Stimulated activated memory B cell treated with anti-CD40 and anti-IgM and Interleukin-4, amounts not matched to agents 10 μg/mL and 1 μg/mL and 100 μg/mL, for 72 hours (primary cell): ENCODE measurements around the gene TIGD4.

Experiments used
- ATAC-seq: fragments of 150-1000 bp; cut with Tn5 transposase; 2 replicates; pipeline ENCODE4 v1.10.0; 2021
- H3K27ac Mint-ChIP-seq: one replicate; pipeline ENCODE4 v1.8.0; 2022; ENCODE audit warnings: mild to moderate bottlenecking, mixed read lengths
- H3K27me3 Mint-ChIP-seq: one replicate; pipeline ENCODE4 v1.8.0; 2022; ENCODE audit warnings: mixed read lengths
- H3K36me3 Mint-ChIP-seq: one replicate; pipeline ENCODE4 v1.8.0; 2022; ENCODE audit warnings: mixed read lengths
- H3K4me1 Mint-ChIP-seq: one replicate; pipeline ENCODE4 v1.8.0; 2022; ENCODE audit warnings: mixed read lengths
- H3K4me3 Mint-ChIP-seq: one replicate; pipeline ENCODE4 v1.8.0; 2022; ENCODE audit warnings: mild to moderate bottlenecking, moderate library complexity, mixed read lengths
- H3K9me3 Mint-ChIP-seq: one replicate; pipeline ENCODE4 v1.8.0; 2022; ENCODE audit warnings: mixed read lengths

The TIGD4 gene

GRCh38 chr4:152748619-152749018, 30.9 kb downstream of the TIGD4 start:
- H3K4me3 Mint-ChIP-seq: no peak overlapping the region
- H3K36me3 Mint-ChIP-seq: no peaks in the 10 kb centered on the region
- ATAC-seq: no peak
- peaks cover 23% of the 10 kb centered on the region for H3K27me3 Mint-ChIP-seq
- no peak overlapping the region for H3K27ac Mint-ChIP-seq
- H3K9me3 Mint-ChIP-seq: peaks cover 3% of the 10 kb centered on the region
- no peaks in the 10 kb centered on the region for H3K4me1 Mint-ChIP-seq

DNA sequence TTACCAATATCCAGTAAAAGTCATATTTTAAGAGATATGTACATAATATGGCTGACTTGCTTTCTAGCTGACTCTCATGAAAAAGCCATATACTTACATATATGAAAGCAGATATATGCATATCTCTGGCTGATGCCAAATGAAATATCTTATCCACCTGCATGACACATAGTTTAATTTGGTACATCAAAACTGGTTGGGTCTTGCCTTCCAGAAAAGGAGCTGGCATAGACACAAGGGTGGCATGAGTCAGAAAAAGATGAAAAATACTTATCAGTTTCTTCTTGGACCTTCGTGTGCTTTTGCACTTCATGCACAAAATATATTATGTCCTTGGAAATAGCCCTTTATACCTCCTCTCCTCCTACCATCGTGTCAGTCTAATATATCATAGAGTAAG, 32.1 kb downstream of the TIGD4 start:
- no peak overlapping the region for H3K4me3 Mint-ChIP-seq
- peaks cover 2% of the 10 kb centered on the region for H3K9me3 Mint-ChIP-seq
- H3K27ac Mint-ChIP-seq: no peak overlapping the region
- ATAC-seq: no peak
- no peaks in the 10 kb centered on the region for H3K36me3 Mint-ChIP-seq
- no peaks in the 10 kb centered on the region for H3K4me1 Mint-ChIP-seq
- H3K27me3 Mint-ChIP-seq: peaks cover 23% of the 10 kb centered on the region

- Mint-ChIP-seq H3K9me3 (no peaks in the 10 kb centered on the region), H3K4me3 (no peak overlapping the region), H3K4me1 (peaks cover 17% of the 10 kb centered on the region), H3K36me3 (no peaks in the 10 kb centered on the region), H3K27me3 (peaks cover 1% of the 10 kb centered on the region), H3K27ac (no peak overlapping the region)
- ATAC-seq: no peak
Measured at GRCh38 chr4:152738827-152739226, 40.7 kb downstream of the TIGD4 start.

GRCh38 chr4:152735906-152736305, 43.6 kb downstream of the TIGD4 start:
- Mint-ChIP-seq H3K4me3 (no peak overlapping the region), H3K27me3 (no peaks in the 10 kb centered on the region)

DNA sequence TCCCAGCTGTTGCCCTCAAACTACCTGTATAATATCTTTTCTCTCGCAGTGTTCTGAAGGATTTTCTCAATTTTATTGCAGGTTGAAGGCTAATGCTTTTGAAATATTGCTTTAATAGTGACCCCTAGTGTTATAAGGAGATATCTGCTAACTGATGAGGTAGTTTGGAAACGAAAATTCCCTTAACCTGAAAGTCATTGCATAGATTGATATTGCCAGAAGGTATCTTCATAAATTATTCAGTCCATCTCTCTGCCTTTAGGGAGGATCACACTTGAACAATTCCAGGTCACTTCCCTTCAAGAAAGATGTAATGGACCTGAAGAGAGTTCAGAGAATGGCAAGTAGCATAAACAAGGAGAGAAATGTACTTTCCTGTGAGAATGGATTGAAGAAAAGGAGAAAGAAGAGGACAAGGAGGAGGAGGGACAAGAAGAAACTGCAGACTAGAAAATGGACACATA, 44.1 kb downstream of the TIGD4 start:
- no peaks in the 10 kb centered on the region for H3K27me3 Mint-ChIP-seq
- H3K4me3 Mint-ChIP-seq: no peak overlapping the region
- peak overlapping the region; percentile 33 for H3K27ac Mint-ChIP-seq
- H3K36me3 Mint-ChIP-seq: no peaks in the 10 kb centered on the region
- no peak for ATAC-seq
- no peaks in the 10 kb centered on the region for H3K9me3 Mint-ChIP-seq
- H3K4me1 Mint-ChIP-seq: peaks cover 21% of the 10 kb centered on the region

More at GRCh38 chr4:152735906-152736305, 43.6 kb downstream of the TIGD4 start:
- no peaks in the 10 kb centered on the region for H3K36me3 Mint-ChIP-seq
- ATAC-seq: no peak
- no peaks in the 10 kb centered on the region for H3K9me3 Mint-ChIP-seq
- peaks cover 21% of the 10 kb centered on the region for H3K4me1 Mint-ChIP-seq
- H3K27ac Mint-ChIP-seq: peak overlapping the region; percentile 33

DNA sequence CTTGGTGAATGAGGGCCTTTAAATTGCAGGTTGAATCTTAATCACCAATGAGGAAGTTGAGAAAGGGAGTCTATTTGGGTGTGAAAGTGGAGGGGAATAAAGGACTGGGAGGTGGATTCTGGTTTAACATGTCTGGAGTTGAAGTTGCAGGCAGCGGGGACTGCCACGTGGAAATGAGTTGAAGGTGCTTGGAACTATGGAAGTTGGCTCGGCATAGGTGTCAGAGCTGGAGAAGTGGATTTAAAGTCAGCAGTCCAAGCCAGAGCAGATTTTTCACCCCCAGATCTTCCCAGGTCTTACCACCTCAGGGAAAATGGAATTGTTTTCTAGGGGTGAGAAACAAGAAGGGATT, 44.9 kb downstream of the TIGD4 start:
- H3K36me3 Mint-ChIP-seq: no peaks in the 10 kb centered on the region
- no peaks in the 10 kb centered on the region for H3K9me3 Mint-ChIP-seq
- peak overlapping the region; percentile 22 for H3K27ac Mint-ChIP-seq
- H3K4me3 Mint-ChIP-seq: no peak overlapping the region
- peaks cover 21% of the 10 kb centered on the region for H3K4me1 Mint-ChIP-seq
- no peak for ATAC-seq
- no peaks in the 10 kb centered on the region for H3K27me3 Mint-ChIP-seq

DNA sequence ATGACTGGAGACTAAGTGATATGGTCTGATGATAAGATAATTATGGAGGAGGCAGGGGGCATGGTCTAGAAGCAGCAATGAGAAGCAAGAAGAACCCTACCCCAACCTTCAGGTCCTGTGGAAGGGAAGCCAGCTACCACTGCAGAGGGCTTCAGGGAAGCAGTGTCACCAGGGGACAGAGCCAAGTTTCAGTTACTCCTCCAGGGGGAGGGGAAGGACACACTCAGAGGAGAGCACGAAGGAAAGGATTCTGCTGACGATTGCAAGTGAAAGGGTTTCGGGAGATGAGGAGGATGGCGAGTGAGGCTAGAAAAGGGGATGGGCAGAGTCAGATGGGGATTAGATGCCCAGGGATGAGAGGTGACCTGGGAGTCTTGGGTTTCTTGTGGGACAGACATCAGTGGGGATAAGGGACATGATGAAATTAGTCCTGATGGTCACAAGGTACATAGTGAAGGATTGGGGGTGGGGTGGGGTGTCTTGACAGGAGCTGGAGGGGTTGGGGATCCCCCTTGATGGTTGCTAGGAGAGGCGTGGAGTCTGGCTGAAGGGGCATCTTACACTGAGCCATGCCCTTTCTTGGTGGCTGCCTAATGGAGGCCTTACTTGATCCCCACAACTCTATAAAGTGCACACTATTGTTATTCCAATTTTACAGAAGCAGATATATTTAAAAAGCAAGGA, 45.4 kb downstream of the TIGD4 start:
- peak overlapping the region; percentile 22 for H3K27ac Mint-ChIP-seq

DNA sequence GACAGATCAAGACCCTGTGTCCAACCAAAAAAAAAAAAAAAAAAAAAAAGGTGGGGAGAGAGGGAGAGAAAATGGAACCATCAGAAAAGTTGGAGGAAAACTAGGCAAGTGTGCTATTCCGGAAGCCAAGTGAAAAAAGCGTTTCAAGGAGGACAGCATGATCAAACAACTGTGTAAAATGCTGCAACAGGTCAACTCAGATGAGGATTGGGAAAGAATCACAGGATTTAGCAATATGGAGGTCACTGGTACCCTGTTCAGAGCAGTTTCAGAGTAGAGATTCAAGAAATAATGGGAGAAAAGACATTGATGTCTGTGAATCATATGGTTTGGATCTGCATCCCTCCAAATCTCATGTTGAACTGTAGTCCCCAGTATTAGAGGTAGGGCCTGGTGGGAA, 47.5 kb downstream of the TIGD4 start:
- H3K4me3 Mint-ChIP-seq: no peak overlapping the region
- ATAC-seq: no peak
- no peak overlapping the region for H3K27ac Mint-ChIP-seq
- H3K9me3 Mint-ChIP-seq: no peaks in the 10 kb centered on the region
- no peaks in the 10 kb centered on the region for H3K36me3 Mint-ChIP-seq
- H3K4me1 Mint-ChIP-seq: peaks cover 34% of the 10 kb centered on the region
- H3K27me3 Mint-ChIP-seq: no peaks in the 10 kb centered on the region

More for the DNA sequence above, 45.4 kb downstream of the TIGD4 start:
- Mint-ChIP-seq H3K36me3 (no peaks in the 10 kb centered on the region), H3K4me3 (no peak overlapping the region), H3K27me3 (no peaks in the 10 kb centered on the region), H3K4me1 (peaks cover 21% of the 10 kb centered on the region), H3K9me3 (no peaks in the 10 kb centered on the region)
- no peak for ATAC-seq

GRCh38 chr4:152729466-152729865, 50.1 kb downstream of the TIGD4 start:
- ATAC-seq: no peak
- Mint-ChIP-seq H3K27me3 (no peaks in the 10 kb centered on the region), H3K4me3 (no peak overlapping the region), H3K9me3 (no peaks in the 10 kb centered on the region), H3K27ac (no peak overlapping the region), H3K4me1 (peaks cover 23% of the 10 kb centered on the region), H3K36me3 (no peaks in the 10 kb centered on the region)

- peak overlapping the region; percentile 13 for H3K27ac Mint-ChIP-seq
- no peak overlapping the region for H3K4me3 Mint-ChIP-seq
- H3K9me3 Mint-ChIP-seq: no peaks in the 10 kb centered on the region
- H3K27me3 Mint-ChIP-seq: no peaks in the 10 kb centered on the region
- no peaks in the 10 kb centered on the region for H3K36me3 Mint-ChIP-seq
- no peak for ATAC-seq
- H3K4me1 Mint-ChIP-seq: peaks cover 12% of the 10 kb centered on the region
Measured at GRCh38 chr4:152728343-152728742, 51.2 kb downstream of the TIGD4 start.

DNA sequence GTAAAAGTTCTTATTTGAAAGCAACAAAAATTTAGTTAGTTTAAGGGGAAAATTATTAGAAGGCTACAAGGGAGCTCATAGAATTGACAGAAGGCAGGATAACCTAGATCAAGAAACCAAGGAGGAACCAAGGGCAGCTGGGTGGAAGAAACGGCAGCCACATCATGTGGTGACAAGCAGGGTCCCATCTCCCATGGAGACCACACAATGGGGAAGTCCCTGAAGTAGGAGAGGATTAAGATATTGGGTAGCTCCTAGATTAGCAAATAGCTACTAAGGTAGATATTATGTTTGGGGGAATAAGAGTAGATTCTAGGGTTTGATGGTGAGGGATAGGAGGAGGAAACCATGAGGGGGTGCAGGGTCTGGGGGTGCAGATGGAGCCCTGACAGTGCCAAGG, 51.7 kb downstream of the TIGD4 start:
- Mint-ChIP-seq H3K9me3 (peaks cover 3% of the 10 kb centered on the region), H3K27ac (peak overlapping the region; percentile 13), H3K36me3 (no peaks in the 10 kb centered on the region), H3K27me3 (no peaks in the 10 kb centered on the region), H3K4me3 (no peak overlapping the region), H3K4me1 (peaks cover 12% of the 10 kb centered on the region)
- ATAC-seq: no peak

GRCh38 chr4:152724494-152724893, 55.0 kb downstream of the TIGD4 start:
- Mint-ChIP-seq H3K36me3 (no peaks in the 10 kb centered on the region), H3K4me3 (no peak overlapping the region), H3K27ac (no peak overlapping the region), H3K27me3 (no peaks in the 10 kb centered on the region), H3K4me1 (peaks cover 12% of the 10 kb centered on the region), H3K9me3 (peaks cover 3% of the 10 kb centered on the region)
- no peak for ATAC-seq

GRCh38 chr4:152723236-152723635, 56.3 kb downstream of the TIGD4 start:
- Mint-ChIP-seq H3K27ac (no peak overlapping the region), H3K27me3 (no peaks in the 10 kb centered on the region), H3K9me3 (peaks cover 3% of the 10 kb centered on the region), H3K36me3 (no peaks in the 10 kb centered on the region), H3K4me1 (peaks cover 19% of the 10 kb centered on the region), H3K4me3 (no peak overlapping the region)
- ATAC-seq: no peak

DNA sequence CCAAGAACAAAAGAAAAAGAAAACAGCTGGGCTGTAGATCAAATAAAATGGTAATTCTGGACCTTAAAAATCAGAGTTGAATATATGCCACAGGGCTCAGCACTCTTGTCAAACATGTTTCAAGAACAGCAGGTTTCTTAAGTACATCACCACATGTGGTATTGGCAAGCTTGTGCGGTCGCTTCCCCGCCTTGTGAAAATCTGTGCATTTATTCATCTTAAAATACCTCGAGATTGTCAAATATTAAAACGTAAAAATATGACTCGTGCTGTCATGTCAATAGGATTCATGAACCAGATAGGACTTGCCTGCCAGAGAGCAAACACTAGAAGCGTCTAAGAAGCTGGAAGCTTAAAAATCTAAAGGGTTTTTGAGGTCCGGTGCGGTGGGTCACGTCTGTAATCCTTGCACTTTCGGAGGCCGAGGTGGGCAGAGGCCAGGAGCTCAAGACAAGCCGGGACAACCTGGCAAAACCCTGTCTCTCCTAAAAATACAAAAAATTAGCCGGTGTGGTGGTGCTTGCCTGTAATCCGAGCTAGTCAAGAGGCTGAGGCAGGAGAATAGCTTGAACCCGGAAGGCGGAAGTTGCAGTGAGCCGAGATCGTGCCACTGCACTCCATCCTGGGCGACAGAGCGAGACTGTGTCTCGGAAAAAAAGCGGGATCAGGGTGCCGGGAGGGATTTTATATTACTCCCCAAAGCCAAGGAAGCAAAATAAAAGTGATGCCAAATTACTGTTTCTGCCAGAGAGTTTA, 59.6 kb downstream of the TIGD4 start:
- Mint-ChIP-seq H3K4me1 (peaks cover 8% of the 10 kb centered on the region), H3K9me3 (peaks cover 7% of the 10 kb centered on the region), H3K27me3 (no peaks in the 10 kb centered on the region), H3K27ac (no peak overlapping the region), H3K4me3 (no peak overlapping the region), H3K36me3 (peaks cover 6% of the 10 kb centered on the region)
- ATAC-seq: no peak
